Pulmonary artery endothelial cell (primary cell): ENCODE data around the gene GNA12. TPM values are rescaled to one million over a fixed set of nuclear protein-coding genes. Genes with fewer than 3 reads are reported as not detected.
"Not testable (repeated sequence)": the region's sequence is repeated elsewhere in the genome, so short reads cannot be mapped to it uniquely, and the experiment has no call there.

Experiments
- DNase-seq: peaks from one replicate; pipeline ENCODE4 v3.0.0-alpha.2; 2011; ENCODE audit warnings: low read depth, low spot score
- total RNA-seq: library from RNA; depleted of rRNA; stranded (reverse); fragments of >200 nt; gene quantifications from 2 replicates; pipeline ENCODE4 v1.2.3, GENCODE V29; 2014

The GNA12 gene
- total RNA-seq, 1 donor from 2014 or later = 20.4 TPM

DNA sequence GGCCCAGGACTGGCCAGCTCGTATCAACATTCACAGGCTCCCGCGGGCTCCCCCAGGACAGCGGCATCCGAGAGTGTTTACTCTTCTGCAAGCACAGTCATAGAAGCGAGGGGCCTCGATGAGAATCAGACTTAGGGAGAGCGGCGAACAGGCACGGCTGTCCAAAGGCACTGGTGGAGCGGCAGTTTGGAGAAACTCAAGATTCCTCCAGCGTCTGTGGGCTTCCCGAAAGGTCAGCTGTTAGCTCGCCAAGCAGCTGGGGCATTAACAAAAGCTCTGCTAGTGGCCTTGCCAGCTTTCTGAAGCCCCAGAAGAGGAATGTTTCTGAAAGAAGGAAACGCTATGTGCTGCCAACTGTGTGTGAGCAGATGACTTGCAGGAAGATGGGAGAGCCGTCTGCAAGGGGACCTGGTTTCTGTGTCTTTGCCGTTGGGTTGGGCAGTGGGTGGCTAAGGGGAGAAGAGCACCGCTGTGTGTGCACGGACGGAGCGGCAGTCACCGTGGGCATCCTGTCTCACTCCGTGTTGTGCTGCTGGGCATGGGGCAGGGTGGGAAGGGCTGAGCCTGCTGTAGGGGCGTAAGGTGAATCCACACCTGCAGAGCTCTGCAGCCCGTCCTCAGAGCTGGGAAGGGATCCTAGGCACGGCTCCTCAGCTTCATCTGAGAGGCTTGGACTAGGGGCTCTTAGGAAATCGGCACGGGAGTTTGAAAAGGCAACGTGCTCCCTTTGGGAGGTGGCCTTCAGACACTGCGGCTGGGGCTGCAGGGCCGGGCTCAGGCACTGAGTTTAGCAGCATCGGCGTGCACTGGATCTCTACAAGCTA, 114.0 kb downstream of the GNA12 start:
- DNase-seq = no peak

DNA sequence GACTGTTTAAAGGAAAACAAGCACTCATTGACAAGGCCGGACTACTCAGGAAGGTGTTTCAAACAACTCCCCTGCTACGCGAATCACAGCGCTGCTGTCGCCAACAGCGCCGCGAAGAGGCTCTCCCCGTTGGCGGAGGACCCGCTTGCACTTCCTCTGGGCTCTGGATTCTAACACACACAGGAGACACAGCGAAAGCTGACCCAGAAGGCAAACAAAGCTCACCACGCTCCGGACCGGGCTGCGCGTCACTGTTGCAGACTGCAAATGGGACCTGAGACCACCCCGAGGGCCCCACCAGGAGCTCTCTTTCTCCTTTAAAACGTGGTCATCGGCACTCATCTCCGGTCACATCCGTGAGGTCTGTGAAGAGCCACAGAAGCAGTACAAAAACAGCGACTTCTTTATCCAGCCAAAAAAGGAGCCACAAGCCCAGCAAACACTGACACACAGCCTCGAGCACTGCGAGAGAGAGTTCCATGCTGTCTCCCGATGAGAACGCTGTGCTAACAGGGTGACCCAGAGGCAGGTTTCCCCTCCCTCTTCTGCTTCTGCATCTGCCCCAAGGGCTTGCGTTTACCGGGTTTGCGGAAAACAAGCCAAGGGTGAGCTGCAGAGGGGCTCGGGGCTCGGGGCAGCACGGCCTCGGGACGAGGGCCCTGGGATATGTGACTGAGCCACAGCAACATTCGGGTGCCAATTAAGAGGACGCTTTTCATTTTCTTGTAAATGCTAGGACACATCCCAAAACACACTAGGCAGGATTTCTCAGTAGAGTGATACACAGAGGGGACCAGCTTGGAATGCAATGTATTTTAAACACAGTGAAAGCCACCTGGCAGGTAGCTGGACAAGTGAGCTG, 114.8 kb downstream of the GNA12 start:
- no peak for DNase-seq

DNA sequence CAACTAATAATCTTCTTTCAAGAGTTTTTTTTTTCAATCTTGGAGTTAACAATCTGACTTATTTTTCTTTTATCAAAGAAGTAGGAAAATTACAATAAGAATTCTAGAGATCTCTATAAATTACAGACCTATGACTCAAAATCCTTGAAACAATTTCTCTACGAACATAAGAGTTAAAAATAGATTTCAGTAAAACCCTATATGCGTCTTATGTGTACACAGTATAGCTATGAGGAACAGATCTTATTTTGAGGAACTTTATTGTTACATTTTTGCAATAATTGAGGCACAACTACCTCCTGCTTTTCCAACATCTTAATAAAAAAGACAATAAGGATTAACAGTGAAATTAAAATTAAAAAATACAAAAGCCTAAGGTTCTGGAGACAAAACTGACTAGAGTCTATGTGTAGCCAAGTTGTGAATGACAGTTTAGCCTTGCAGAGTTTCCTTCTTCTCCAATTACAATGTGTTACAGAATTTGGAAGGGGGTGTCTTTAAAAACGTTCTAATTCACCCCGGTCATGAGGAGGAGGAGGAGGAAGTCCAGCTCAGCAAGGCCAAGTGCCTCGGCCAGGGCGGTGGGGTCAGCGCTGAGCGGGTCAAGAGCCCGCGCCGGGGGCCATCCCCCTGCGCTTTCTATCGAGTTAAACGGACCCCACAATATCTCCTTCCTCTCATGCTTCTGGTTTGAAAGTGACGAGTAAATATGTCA, 115.6 kb downstream of the GNA12 start:
- DNase-seq = no peak

GRCh38 chr7:2727206-2727605, 116.9 kb downstream of the GNA12 start:
- DNase-seq = not testable (repeated sequence)

DNA sequence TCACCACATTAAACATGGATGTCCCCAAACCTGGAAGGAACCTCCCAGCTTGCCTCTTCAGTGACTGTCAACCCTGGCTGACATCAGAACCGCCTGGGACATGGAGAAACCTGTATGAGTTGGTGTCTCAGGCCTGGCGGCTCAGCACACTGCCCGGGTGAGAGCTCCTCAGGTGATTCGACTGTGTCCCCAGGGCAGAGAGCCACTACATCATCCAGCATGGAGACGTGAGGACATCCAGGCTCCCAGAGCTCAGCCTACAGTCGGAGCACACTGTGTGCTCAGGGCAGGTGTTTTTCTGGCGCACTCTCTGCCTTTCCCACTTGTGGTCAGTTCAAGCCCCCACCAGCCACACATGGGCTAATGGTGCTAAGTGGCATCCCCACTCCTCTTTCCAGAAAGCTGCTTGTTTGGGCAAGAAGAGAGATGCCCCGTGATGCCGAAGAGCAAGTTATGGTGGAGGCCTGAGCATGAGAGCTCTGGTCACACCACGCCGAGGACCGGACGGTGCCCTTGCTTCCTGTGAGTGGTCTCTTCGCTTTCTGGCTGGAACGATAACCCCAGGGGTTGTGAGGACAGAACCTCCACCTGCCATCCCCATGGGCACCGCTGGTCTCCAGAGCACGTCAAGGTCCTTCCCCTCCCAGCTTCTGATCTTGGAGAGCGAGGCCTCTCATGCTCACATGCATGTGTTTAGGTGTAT, 117.6 kb downstream of the GNA12 start:
- DNase-seq = no peak

GRCh38 chr7:2725178-2726105, 118.7 kb downstream of the GNA12 start:
- DNase-seq = no peak

GRCh38 chr7:2724453-2725177, 119.5 kb downstream of the GNA12 start:
- DNase-seq = no peak

DNA sequence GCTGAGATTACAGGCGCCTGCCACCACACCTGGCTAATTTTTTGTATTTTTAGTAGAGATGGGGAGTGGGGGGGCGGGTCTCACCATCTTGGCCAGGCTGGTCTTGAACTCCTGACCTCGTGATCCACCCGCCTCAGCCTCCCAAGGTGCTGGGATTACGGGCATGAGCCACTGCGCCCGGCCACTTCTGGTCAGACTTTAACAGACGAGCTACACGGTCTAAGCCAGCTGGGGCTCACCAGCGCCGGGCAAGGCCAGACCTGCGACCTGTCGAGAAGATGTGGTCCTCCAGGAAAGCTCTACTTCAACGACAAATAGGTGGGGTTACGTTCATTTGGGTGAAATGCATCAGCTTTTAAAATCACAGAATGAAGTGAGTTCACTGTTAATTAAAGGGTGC, 120.1 kb downstream of the GNA12 start:
- not testable (repeated sequence) for DNase-seq

- no peak for DNase-seq
Measured at GRCh38 chr7:2723138-2723850, 120.8 kb downstream of the GNA12 start.

GRCh38 chr7:2722591-2722990, 121.5 kb downstream of the GNA12 start:
- DNase-seq = no peak

DNA sequence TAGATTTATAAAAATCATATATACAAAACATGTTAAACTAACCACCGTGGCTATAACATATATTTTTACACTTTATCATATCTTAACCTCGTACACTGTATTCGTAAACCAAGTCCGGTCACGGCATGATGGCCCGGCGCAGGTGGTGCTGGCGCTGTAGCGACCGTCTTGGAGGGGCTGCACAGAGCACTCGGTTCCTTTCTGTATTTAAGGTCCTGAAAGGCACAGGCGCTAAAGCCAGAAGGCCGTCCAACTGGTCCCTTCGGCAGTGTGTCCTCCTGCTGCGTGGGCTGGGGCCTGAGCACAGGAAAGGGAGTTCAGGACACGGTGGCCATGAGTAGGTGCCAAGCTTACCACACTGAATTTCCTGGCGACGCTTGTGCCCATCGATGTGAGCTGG, 122.3 kb downstream of the GNA12 start:
- no peak for DNase-seq

- no peak for DNase-seq
Measured at GRCh38 chr7:2720024-2720423, 124.1 kb downstream of the GNA12 start.

DNA sequence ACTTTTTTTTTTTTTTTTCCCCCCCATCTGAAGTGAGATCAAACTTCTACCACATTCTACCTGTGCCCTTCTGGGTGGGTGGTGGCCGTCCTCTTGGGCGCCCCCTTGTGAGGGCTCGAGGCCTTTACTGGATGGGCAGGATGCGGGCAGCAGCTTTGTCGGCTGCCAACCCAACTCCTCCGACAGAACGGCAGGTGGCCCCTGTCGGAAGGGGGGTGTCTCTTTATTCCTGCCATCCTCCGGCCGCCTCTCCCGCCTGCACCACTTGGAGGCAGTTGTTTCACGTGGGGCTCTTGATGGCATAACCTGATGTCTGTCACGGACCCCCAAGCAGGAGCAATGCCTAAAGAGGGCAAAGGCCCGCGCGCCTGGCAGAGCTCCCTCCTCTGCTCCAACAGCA, 125.1 kb downstream of the GNA12 start:
- no peak for DNase-seq

DNA sequence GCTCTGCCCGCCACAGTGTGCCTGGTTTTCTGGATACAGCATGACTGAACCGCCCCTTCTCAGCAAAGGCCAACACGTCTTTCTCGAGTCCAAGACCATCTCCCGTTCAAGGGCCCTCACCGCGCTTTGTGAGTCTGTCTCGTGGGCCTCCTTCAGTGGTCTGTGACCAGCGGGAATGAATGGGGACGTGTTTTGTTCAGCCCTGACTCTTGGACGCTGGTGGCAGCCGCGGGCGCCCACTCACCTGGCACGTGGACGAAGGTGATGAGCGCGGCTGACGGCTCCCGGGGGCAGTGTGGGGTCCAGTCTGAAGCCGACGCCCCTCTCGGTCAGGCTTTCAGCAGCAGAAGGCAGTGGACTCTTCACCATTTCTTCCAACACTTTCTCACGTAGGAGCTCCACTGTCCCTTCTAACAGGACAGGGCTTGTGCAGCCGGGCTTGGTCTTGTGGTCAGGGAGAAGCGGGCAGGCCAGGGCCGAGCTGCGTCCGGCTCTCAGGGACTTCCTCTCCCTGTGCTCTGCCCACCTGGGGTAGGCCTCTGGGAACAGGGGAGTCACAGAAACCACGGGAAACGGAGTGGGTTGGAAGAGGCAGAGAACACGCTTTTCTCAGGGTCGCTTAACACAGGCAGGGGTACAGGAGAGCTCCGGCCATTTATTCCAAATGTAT, 125.7 kb downstream of the GNA12 start:
- DNase-seq = no peak

GRCh38 chr7:2717293-2718261, 126.5 kb downstream of the GNA12 start:
- DNase-seq = no peak

DNA sequence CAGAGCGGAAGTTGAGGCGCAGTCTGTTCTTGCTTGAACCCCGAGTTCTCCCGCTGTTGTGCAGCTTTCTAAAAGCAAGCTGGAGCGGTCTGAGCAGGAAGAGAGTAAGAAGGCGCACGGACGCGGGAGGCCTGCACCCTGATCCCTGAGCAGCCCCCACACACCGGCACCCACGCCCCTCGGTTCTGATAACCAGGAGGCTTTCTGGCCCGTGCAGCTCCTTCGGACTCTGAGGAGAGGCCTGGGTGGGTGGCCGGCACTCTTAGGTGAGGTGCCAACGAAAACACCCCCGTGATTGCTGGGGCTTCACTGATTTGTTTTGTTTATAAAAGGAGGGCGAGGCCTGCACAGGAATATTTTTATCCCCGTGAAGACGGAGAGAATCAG, 127.2 kb downstream of the GNA12 start:
- DNase-seq = no peak

DNA sequence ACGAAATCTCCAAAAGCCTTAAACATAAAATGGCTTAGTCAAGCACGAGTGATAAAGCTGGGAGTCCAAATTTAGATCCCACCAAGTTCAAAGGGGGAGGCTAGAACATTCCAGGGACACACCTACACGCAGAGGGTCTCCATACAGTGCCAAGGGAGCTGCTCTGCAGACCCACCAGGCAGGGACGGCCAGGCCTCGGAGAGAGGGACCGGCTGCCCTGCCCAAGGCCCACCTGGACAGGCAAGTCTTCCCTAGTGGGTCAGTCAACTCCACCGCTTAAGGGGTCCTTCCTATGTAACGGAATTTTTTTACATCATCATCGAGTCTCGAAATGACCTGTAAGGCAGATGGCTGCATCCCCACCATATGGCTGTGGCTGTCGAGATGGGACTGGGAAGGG, 127.6 kb downstream of the GNA12 start:
- DNase-seq = no peak
